A549 (cell line): ENCODE data around the gene SLC24A3. TPM values are rescaled to one million over a fixed set of nuclear protein-coding genes. Genes with fewer than 3 reads are reported as not detected.

Experiments used
- ATAC-seq, 2 experiments: fragments of 200-7000 bp in 1 of 2; fragments of >200 bp in 1 of 2; cut with Nextera tagmentation in 1 of 2; cut with Tn5 transposase in 1 of 2; 3 replicates each; pipeline versions ENCODE4 v1.8.0 to v1.9.1; 2018 to 2020; ENCODE audit warnings: mild to moderate bottlenecking in 1 of 2, moderate library complexity in 1 of 2
- CTCF ChIA-PET: fragments of 300-600 bp; sonication (Branson Sonifier 250); formaldehyde crosslinking; extraction: SDS; loops from one replicate; lab custom pipeline; 2021; ENCODE audit warnings: antibody characterized with exemption, inconsistent platforms; lab: Yijun Ruan, JAX
- POLR2A ChIA-PET: fragments of 350-600 bp; formaldehyde crosslinking; extraction: SDS; loops from one replicate; lab custom pipeline; 2021; ENCODE audit warnings: antibody characterized with exemption, inconsistent platforms; lab: Yijun Ruan, JAX
- DNase-seq, 2 experiments: peaks; one replicate each; pipeline versions ENCODE4 v3.0.0 to v3.0.0-alpha.2; 2011 to 2016; ENCODE audit warnings: low read depth in 1 of 2, low spot score in 1 of 2
- FAIRE-seq: peaks from 2 replicates; lab custom pipeline; 2011; peaks lifted over from hg19 to GRCh38; lab: Jason Lieb, UNC
- H3K27ac ChIP-seq, 2 experiments: fragments of >200 bp; sonication (Bioruptor Twin); formaldehyde crosslinking; 3 replicates each; pipeline ENCODE4 v1.5.1; 2016 to 2017
- H3K4me1 ChIP-seq: fragments of >200 bp; sonication (Bioruptor Twin); formaldehyde crosslinking; 3 replicates; pipeline ENCODE4 v1.6.1; 2016
- H3K4me2 ChIP-seq: fragments of >200 bp; sonication (Bioruptor Twin); formaldehyde crosslinking; 3 replicates; pipeline ENCODE4 v1.6.1; 2016
- H3K4me3 ChIP-seq: fragments of >200 bp; sonication (Bioruptor Twin); formaldehyde crosslinking; 3 replicates; pipeline ENCODE4 v1.5.1; 2016
- H3K9me3 ChIP-seq: fragments of >200 bp; sonication (Bioruptor Twin); formaldehyde crosslinking; 3 replicates; pipeline ENCODE4 v1.6.1; 2016
- CBX2 ChIP-seq: fragments of 200-600 bp; sonication (generic); IDR thresholded peaks from 2 replicates; pipeline ENCODE4 v1.6.1; 2016; ENCODE audit warnings: low read depth, mild to moderate bottlenecking, borderline replicate concordance
- CEBPB ChIP-seq, 2 experiments: fragments of >200 bp in 1 of 2; sonication (Bioruptor Twin) in 1 of 2; formaldehyde crosslinking in 1 of 2; IDR thresholded peaks; 2 replicates each; pipeline ENCODE4 v1.6.1; 2012 to 2016
- CHD2 ChIP-seq: fragments of 150-350 bp; IDR thresholded peaks from 2 replicates; pipeline ENCODE4 v1.6.1; 2014; ENCODE audit warnings: low read length; ENCODE audit not compliant: partially characterized antibody
- CTCF ChIP-seq: fragments of >200 bp; sonication (Bioruptor Twin); formaldehyde crosslinking; IDR thresholded peaks from 3 replicates; pipeline ENCODE4 v1.5.1; 2016
- E2F6 ChIP-seq: IDR thresholded peaks from 2 replicates; pipeline ENCODE4 v1.6.1; 2012; ENCODE audit warnings: low read depth, borderline replicate concordance
- ELK1 ChIP-seq: fragments of 150-350 bp; IDR thresholded peaks from 2 replicates; pipeline ENCODE4 v1.6.1; 2014; ENCODE audit warnings: low read depth, mild to moderate bottlenecking, low read length
- GATA3 ChIP-seq: IDR thresholded peaks from 2 replicates; pipeline ENCODE4 v1.6.1; 2012; ENCODE audit warnings: borderline replicate concordance
- HMGXB4 ChIP-seq: fragments of 250-450 bp; sonication (Bioruptor Pico); IDR thresholded peaks from 2 replicates; pipeline ENCODE4 v1.5.0; 2021; ENCODE audit warnings: mild to moderate bottlenecking, moderate library complexity, borderline replicate concordance
- HOXB13 ChIP-seq: fragments of 250-450 bp; sonication (Bioruptor Pico); IDR thresholded peaks from 2 replicates; pipeline ENCODE4 v1.5.0; 2020; ENCODE audit warnings: low read depth, mild to moderate bottlenecking, moderate library complexity
- JUN ChIP-seq, 2 experiments: fragments of >200 bp; sonication (Bioruptor Twin); formaldehyde crosslinking; IDR thresholded peaks; 2 replicates in 1 of 2; 3 replicates in 1 of 2; pipeline ENCODE4 v1.6.1; 2016 to 2017
- KDM1A ChIP-seq: fragments of 200-600 bp; sonication (generic); IDR thresholded peaks from 2 replicates; pipeline ENCODE4 v1.6.1; 2016; ENCODE audit warnings: low read depth, mild to moderate bottlenecking
- MAFK ChIP-seq: fragments of 450-650 bp; IDR thresholded peaks from 2 replicates; pipeline ENCODE4 v1.6.1; 2014; ENCODE audit not compliant: partially characterized antibody
- PBX3 ChIP-seq: IDR thresholded peaks from 2 replicates; pipeline ENCODE4 v1.6.1; 2012
- POLR2A ChIP-seq: IDR thresholded peaks from 2 replicates; pipeline ENCODE4 v1.6.1; 2012; ENCODE audit warnings: mild to moderate bottlenecking, low read length
- RAD21 ChIP-seq, 2 experiments: fragments of >200 bp in 1 of 2; sonication (Bioruptor Twin) in 1 of 2; formaldehyde crosslinking in 1 of 2; IDR thresholded peaks in 1 of 2; conservative IDR thresholded peaks in 1 of 2; 2 replicates in 1 of 2; 3 replicates in 1 of 2; pipeline ENCODE4 v1.6.1; 2012 to 2018; ENCODE audit warnings: inconsistent platforms in 1 of 2
- RNF2 ChIP-seq: fragments of 200-600 bp; sonication (generic); IDR thresholded peaks from 2 replicates; pipeline ENCODE4 v1.6.1; 2016; ENCODE audit warnings: low read depth, mild to moderate bottlenecking, antibody characterized with exemption, moderate library complexity, borderline replicate concordance
- SMC3 ChIP-seq: fragments of >200 bp; sonication (Bioruptor Twin); formaldehyde crosslinking; IDR thresholded peaks from 3 replicates; pipeline ENCODE4 v1.6.1; 2018; ENCODE audit warnings: inconsistent platforms
- SREBF2 ChIP-seq: fragments of 450-650 bp; IDR thresholded peaks from 2 replicates; pipeline ENCODE4 v1.6.1; 2014; ENCODE audit warnings: mild to moderate bottlenecking, moderate library complexity
- TFCP2L1 ChIP-seq: fragments of 250-450 bp; sonication (Bioruptor Pico); IDR thresholded peaks from 2 replicates; pipeline ENCODE4 v1.5.0; 2021; ENCODE audit warnings: mild to moderate bottlenecking
- USF2 ChIP-seq: fragments of 450-650 bp; IDR thresholded peaks from 2 replicates; pipeline ENCODE4 v1.6.1; 2014; ENCODE audit warnings: antibody characterized with exemption
- ZSCAN20 ChIP-seq: fragments of 250-450 bp; sonication (Bioruptor Pico); IDR thresholded peaks from 2 replicates; pipeline ENCODE4 v1.8.0; 2022; ENCODE audit warnings: mild to moderate bottlenecking, moderate library complexity
- WGBS: methylation state at CpG from one replicate; pipeline ENCODE4 v1.1.6; 2017; ENCODE audit errors: missing lambda C conversion rate; 5-methylcytosine and 5-hydroxymethylcytosine counted together
- polyA plus RNA-seq, 4 experiments: library from polyadenylated mRNA; depleted of rRNA in 3 of 4; stranded (reverse); fragments of >200 nt; fragmentation: RNase III in 1 of 4; extraction: RNeasy Plus Mini Kit Qiagen cat#74134 plus additional on column Dnase treatment in 1 of 4; gene quantifications; 2 replicates in 3 of 4; 3 replicates in 1 of 4; pipeline ENCODE4 v1.2.3, GENCODE V29; 2011 to 2017

Gene SLC24A3
- polyA plus RNA-seq, 2 of the 4 experiments (the other 2 are of a cell fraction) = 0.08 TPM; not detected in 1

GRCh38 chr20:19769507-19769906 is 557.1 kb downstream of the SLC24A3 start:
- TF ChIP-seq RNF2 (no peak), JUN (IDR thresholded peaks at IDR 0.05) (no peak)
- Histone ChIP-seq H3K27ac (no peak overlapping the region), H3K4me2 (no peak overlapping the region), H3K9me3 (no peaks in the 10 kb centered on the region), H3K4me3 (no peak overlapping the region), H3K4me1 (peaks cover 4% of the 10 kb centered on the region)
- ChIA-PET CTCF (interaction anchor here (0.6 to 8.7 kb wide), 8 partner anchors 10 to 247 kb away, joined by 3 to 59 read pairs (median 9); partner anchors contain the start of gene NAA20), POLR2A (no interaction called here)
- WGBS = 80% methylated on average over 2 of the region's 2 CpGs
- FAIRE-seq (no peak), ATAC-seq (no peak), DNase-seq (no peak)

GRCh38 chr20:19770375-19770774 is 557.9 kb downstream of the SLC24A3 start:
- ATAC-seq (no peak), DNase-seq (no peak), FAIRE-seq (no peak)
- TF ChIP-seq MAFK = no peak
- TF ChIP-seq SREBF2 = no peak
- no peak for TF ChIP-seq USF2
- ChIA-PET CTCF (interaction anchor here (0.5 to 8.7 kb wide), 11 partner anchors 10 to 246 kb away, joined by 3 to 59 read pairs (median 6); partner anchors contain the start of gene NAA20), POLR2A (no interaction called here)
- Histone ChIP-seq H3K4me3 (no peak overlapping the region), H3K27ac (no peak overlapping the region), H3K9me3 (no peaks in the 10 kb centered on the region), H3K4me1 (peaks cover 12% of the 10 kb centered on the region), H3K4me2 (no peak overlapping the region)
- 87% methylated on average over 6 of the region's 6 CpGs for WGBS

GRCh38 chr20:19771031-19771430 is 558.6 kb downstream of the SLC24A3 start:
- TF ChIP-seq GATA3 (no peak), E2F6 (no peak), KDM1A (no peak), RAD21 (conservative IDR thresholded peaks at IDR 0.05 in 1 of 2, IDR thresholded peaks at IDR 0.05 in 1 of 2) (no peak), TFCP2L1 (CRISPR knock-in tag) (no peak), CTCF (no peak), HOXB13 (no peak), PBX3 (no peak), HMGXB4 (CRISPR knock-in tag) (no peak), ELK1 (no peak), CBX2 (no peak), ZSCAN20 (no peak), SMC3 (no peak), CHD2 (no peak), CEBPB (IDR thresholded peaks at IDR 0.05) (no peak), JUN (IDR thresholded peaks at IDR 0.05) (no peak), POLR2A (no peak)
- TF ChIP-seq, all 56 proteins: peak for 0
- Histone ChIP-seq H3K4me1 (peaks cover 19% of the 10 kb centered on the region), H3K4me2 (no peak overlapping the region), H3K9me3 (no peaks in the 10 kb centered on the region), H3K4me3 (no peak overlapping the region), H3K27ac (no peak overlapping the region)
- 93% methylated on average over 2 of the region's 2 CpGs for whole genome bisulfite sequencing
- no peak for DNase-seq
- ChIA-PET POLR2A (no interaction called here), CTCF (interaction anchor here (0.5 to 8.7 kb wide), 12 partner anchors 9 to 246 kb away, joined by 3 to 59 read pairs (median 6); partner anchors contain the start of gene NAA20)
- ATAC-seq = no peak
- no peak for FAIRE-seq
